IPS-15b (cell line): Measurements from ENCODE around the gene ATP13A2.

Source experiments
- H3K27me3 ChIP-seq: one replicate; pipeline ENCODE4 v1.6.1; 2013; ENCODE audit warnings: low read length; ENCODE audit not compliant: control insufficient read depth, insufficient read depth
- H3K36me3 ChIP-seq: one replicate; pipeline ENCODE4 v1.6.1; 2013; ENCODE audit warnings: low read length; ENCODE audit not compliant: control insufficient read depth, insufficient read depth
- H3K4me1 ChIP-seq: one replicate; pipeline ENCODE4 v1.6.1; 2013; ENCODE audit warnings: mild to moderate bottlenecking, low read length; ENCODE audit not compliant: control insufficient read depth, insufficient read depth
- H3K4me3 ChIP-seq: one replicate; pipeline ENCODE4 v1.5.1; 2013; ENCODE audit warnings: low read depth, low read length
- H3K9ac ChIP-seq: one replicate; pipeline ENCODE4 v1.6.1; 2013; ENCODE audit warnings: low read depth, mild to moderate bottlenecking, low read length
- H3K9me3 ChIP-seq: one replicate; pipeline ENCODE4 v1.6.1; 2013; ENCODE audit warnings: mild to moderate bottlenecking, low read length; ENCODE audit not compliant: control insufficient read depth, insufficient read depth

The ATP13A2 gene

GRCh38 chr1:17052038-17052437 is 40.3 kb upstream of the ATP13A2 start:
- Histone ChIP-seq H3K36me3 (no peaks in the 10 kb centered on the region), H3K4me3 (no peak overlapping the region), H3K4me1 (peaks cover 7% of the 10 kb centered on the region), H3K9ac (no peak overlapping the region), H3K9me3 (no peaks in the 10 kb centered on the region), H3K27me3 (no peaks in the 10 kb centered on the region)

DNA sequence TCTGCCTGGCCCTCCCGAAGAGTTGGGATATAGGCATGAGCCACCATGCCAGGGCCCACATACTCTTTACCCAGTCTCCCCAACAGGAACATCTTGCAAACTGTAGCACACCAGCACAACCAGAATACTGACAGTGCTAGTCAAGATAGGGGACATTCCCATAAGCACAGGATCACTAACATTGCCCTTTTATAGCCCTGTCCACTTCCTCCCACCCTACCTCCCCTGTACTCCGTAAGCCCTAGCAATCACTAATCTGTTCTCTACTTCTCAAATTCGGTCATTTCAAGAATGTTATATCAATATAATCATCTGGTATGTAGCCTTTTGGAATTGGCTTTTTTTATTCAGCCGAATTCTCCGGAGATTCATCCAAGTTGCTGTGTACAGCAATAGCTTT is 36.2 kb upstream of the ATP13A2 start:
- H3K4me3 ChIP-seq, result no peak overlapping the region
- H3K27me3 ChIP-seq, result no peaks in the 10 kb centered on the region
- peaks cover 7% of the 10 kb centered on the region for H3K36me3 ChIP-seq
- H3K9ac ChIP-seq, result no peak overlapping the region
- H3K9me3 ChIP-seq, result no peaks in the 10 kb centered on the region
- peaks cover 7% of the 10 kb centered on the region for H3K4me1 ChIP-seq

- H3K4me1 ChIP-seq, result no peaks in the 10 kb centered on the region
- no peak overlapping the region for H3K9ac ChIP-seq
- H3K36me3 ChIP-seq, result peaks cover 15% of the 10 kb centered on the region
- no peaks in the 10 kb centered on the region for H3K27me3 ChIP-seq
- H3K9me3 ChIP-seq, result no peaks in the 10 kb centered on the region
- H3K4me3 ChIP-seq, result no peak overlapping the region
Observed at GRCh38 chr1:17046334-17046657, 34.6 kb upstream of the ATP13A2 start.

DNA sequence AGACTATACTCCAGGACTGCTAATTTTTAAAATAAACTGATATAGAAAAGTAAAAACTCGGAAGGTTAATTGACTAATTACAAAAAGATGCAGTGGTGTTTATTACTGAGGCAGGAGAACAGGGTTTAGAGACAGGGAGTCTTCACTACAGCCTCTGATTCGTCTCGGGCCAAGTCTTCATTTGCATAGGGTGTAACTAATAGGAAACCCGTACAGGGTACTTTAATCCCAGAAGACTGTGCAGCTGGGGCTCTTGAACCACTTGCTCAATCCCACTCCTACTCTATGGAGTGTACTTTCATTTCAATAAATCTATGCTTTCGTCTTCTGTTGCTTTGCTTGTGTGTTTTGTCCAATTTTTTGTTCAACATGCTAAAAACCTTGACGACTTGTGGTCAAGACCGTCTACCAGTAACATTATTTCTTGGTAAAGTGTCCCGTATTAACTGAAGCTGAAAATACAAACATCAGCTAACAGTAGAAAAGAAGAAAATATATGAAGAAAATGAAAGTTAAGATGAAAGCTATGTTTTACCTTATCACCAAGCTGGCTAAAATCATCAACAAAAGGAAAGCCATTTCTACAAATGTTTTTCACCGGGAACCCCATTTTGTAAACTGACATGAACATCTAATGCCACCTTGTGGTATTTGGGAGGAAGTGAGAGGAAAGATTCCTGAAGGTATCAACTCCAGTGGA is 34.1 kb upstream of the ATP13A2 start:
- Histone ChIP-seq H3K4me3 (no peak overlapping the region), H3K9ac (no peak overlapping the region), H3K27me3 (no peaks in the 10 kb centered on the region), H3K36me3 (peaks cover 15% of the 10 kb centered on the region), H3K9me3 (no peaks in the 10 kb centered on the region), H3K4me1 (no peaks in the 10 kb centered on the region)

- Histone ChIP-seq H3K36me3 (peaks cover 18% of the 10 kb centered on the region), H3K27me3 (no peaks in the 10 kb centered on the region), H3K9me3 (no peaks in the 10 kb centered on the region), H3K9ac (no peak overlapping the region), H3K4me1 (no peaks in the 10 kb centered on the region), H3K4me3 (no peak overlapping the region)
Observed at GRCh38 chr1:17045150-17045549, 33.4 kb upstream of the ATP13A2 start.

- H3K4me1 ChIP-seq, result no peaks in the 10 kb centered on the region
- H3K9ac ChIP-seq, result no peak overlapping the region
- no peaks in the 10 kb centered on the region for H3K27me3 ChIP-seq
- peaks cover 18% of the 10 kb centered on the region for H3K36me3 ChIP-seq
- no peaks in the 10 kb centered on the region for H3K9me3 ChIP-seq
- H3K4me3 ChIP-seq, result no peak overlapping the region
Observed at GRCh38 chr1:17043676-17044075, 31.9 kb upstream of the ATP13A2 start.

DNA sequence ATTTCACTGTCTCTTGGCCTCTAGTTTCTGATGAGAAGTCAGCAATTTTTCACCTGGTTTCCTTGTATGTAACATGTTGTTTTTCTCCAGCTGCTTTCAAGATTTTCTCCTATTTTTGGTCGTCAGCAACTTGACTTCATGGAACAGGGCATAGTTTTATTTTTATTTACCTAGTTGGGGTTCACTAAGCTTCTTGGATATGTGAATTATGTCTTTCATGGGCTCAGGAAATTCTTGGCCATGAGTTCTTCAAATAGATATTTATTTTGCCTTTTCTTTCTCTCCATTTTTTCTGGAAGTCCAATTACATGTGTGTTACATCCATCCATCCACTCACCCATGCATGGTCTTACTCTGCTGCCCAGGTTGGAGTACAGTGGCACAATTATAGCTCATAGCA is 28.4 kb upstream of the ATP13A2 start:
- H3K36me3 ChIP-seq, result peaks cover 21% of the 10 kb centered on the region
- H3K9ac ChIP-seq, result no peak overlapping the region
- H3K27me3 ChIP-seq, result no peaks in the 10 kb centered on the region
- no peaks in the 10 kb centered on the region for H3K9me3 ChIP-seq
- no peaks in the 10 kb centered on the region for H3K4me1 ChIP-seq
- H3K4me3 ChIP-seq, result no peak overlapping the region

DNA sequence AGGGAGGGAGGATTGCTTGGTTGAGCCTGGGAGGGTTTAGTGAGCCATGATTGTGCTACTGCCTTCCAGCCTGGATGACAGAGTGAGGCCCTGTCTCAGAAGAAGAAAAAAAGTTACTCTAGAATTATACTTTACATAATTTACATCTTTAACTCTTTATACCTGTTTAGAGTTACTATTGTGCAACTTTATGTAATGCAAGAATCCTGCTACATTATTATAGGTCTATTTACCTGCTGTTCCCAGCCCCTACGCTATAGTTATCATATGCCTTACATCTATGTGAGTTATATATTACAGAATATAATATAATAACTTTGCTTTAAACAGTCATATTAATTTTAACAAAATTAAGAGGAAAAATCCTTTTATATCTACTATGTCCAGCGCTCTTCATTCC is 27.8 kb upstream of the ATP13A2 start:
- no peak overlapping the region for H3K4me3 ChIP-seq
- no peaks in the 10 kb centered on the region for H3K4me1 ChIP-seq
- no peak overlapping the region for H3K9ac ChIP-seq
- no peaks in the 10 kb centered on the region for H3K9me3 ChIP-seq
- peaks cover 21% of the 10 kb centered on the region for H3K36me3 ChIP-seq
- H3K27me3 ChIP-seq, result no peaks in the 10 kb centered on the region

- H3K36me3 ChIP-seq, result peaks cover 16% of the 10 kb centered on the region
- no peak overlapping the region for H3K4me3 ChIP-seq
- H3K4me1 ChIP-seq, result no peaks in the 10 kb centered on the region
- no peaks in the 10 kb centered on the region for H3K27me3 ChIP-seq
- H3K9ac ChIP-seq, result no peak overlapping the region
- H3K9me3 ChIP-seq, result no peaks in the 10 kb centered on the region
Observed at GRCh38 chr1:17033481-17033880, 21.8 kb upstream of the ATP13A2 start.

DNA sequence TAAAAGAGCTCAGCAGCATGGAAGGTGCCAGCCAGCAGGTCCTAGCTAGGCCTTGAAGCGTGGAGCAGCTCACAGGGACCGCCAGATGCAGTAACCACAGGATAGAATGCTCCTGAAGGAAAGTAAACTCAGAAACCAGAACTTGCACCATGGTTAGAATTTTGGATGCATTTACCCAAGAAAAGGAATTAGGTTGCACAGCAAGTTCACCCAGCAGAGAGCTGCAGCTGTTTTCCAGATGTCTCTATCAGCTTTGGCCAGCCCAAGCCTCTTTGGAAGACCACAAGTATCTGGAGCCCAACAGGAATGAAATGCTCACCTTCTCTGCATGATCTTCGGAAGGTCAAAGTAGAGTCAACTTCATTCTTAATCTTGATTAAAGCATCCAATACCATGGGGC is 21.0 kb upstream of the ATP13A2 start:
- Histone ChIP-seq H3K4me1 (no peaks in the 10 kb centered on the region), H3K4me3 (no peak overlapping the region), H3K36me3 (peaks cover 21% of the 10 kb centered on the region), H3K9me3 (no peaks in the 10 kb centered on the region), H3K9ac (no peak overlapping the region), H3K27me3 (no peaks in the 10 kb centered on the region)

DNA sequence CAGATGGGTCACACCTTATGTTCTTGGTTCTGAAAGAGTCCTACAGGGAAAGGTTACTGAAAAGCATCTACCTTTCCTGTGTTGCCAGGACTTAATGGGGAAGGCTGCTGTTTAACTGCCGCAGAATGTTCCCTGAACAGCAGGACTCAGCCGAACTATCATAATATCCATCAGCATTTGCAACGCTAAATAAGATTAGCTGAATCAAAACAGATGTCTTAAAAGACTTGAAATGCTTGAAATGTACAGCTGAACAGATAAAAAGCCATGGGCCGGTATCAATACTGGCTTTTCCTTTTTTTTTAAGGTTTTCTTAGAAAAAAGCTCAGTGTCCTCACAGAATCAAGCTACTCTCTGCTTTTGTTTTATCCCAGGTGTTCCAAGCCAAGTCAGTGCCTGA is 19.7 kb upstream of the ATP13A2 start:
- no peaks in the 10 kb centered on the region for H3K27me3 ChIP-seq
- no peak overlapping the region for H3K9ac ChIP-seq
- H3K4me1 ChIP-seq, result no peaks in the 10 kb centered on the region
- peaks cover 27% of the 10 kb centered on the region for H3K36me3 ChIP-seq
- no peaks in the 10 kb centered on the region for H3K9me3 ChIP-seq
- H3K4me3 ChIP-seq, result no peak overlapping the region

DNA sequence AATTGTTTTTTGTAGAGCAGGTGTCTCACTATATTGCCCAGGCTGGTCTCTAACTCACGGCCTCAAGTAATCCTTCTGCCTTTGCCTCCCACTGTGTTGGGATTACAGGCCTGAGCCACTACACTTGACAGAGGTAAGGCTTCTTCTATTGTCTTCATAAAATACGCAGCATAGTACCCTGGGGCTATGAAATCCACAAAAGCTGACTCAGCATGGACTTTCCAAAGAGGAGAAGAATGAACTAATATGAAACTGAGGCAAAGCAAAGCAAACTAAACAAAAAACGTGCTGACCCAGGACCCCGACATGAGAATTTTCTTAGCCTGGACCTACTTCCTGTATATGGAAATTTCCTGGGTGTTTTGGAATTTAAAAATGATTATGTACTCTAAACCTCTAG is 18.5 kb upstream of the ATP13A2 start:
- H3K9ac ChIP-seq, result no peak overlapping the region
- H3K36me3 ChIP-seq, result peaks cover 27% of the 10 kb centered on the region
- H3K4me3 ChIP-seq, result no peak overlapping the region
- no peaks in the 10 kb centered on the region for H3K27me3 ChIP-seq
- no peaks in the 10 kb centered on the region for H3K9me3 ChIP-seq
- H3K4me1 ChIP-seq, result no peaks in the 10 kb centered on the region
